Trophoblast cell (in vitro differentiated cells and primary cell): ENCODE measurements around the gene FCRL3. TPM values are rescaled to one million over a fixed set of nuclear protein-coding genes. Genes with fewer than 3 reads are reported as not detected.
"Not testable (repeated sequence)": the region's sequence is repeated elsewhere in the genome, so short reads cannot be mapped to it uniquely, and the experiment has no call there.

Experiments
- DNase-seq, 2 donors: peaks; one replicate each; pipeline ENCODE4 v3.0.0-alpha.2; 2016
- H2AFZ ChIP-seq: 2 replicates; pipeline ENCODE4 v1.6.1; 2013; ENCODE audit warnings: low read length, moderate library complexity, mild to moderate bottlenecking; ENCODE audit not compliant: insufficient read depth, poor library complexity
- H2AK5ac ChIP-seq: 2 replicates; pipeline ENCODE4 v1.6.1; 2013; ENCODE audit warnings: mild to moderate bottlenecking, low read length
- H2BK120ac ChIP-seq: 2 replicates; pipeline ENCODE4 v1.6.1; 2013; ENCODE audit warnings: low read length, mild to moderate bottlenecking, moderate library complexity; ENCODE audit not compliant: insufficient read depth, poor library complexity
- H2BK12ac ChIP-seq: 2 replicates; pipeline ENCODE4 v1.6.1; 2013; ENCODE audit warnings: mild to moderate bottlenecking, low read length, moderate library complexity
- H2BK5ac ChIP-seq: 2 replicates; pipeline ENCODE4 v1.6.1; 2013; ENCODE audit warnings: low read length, low read depth, moderate library complexity, mild to moderate bottlenecking; ENCODE audit not compliant: poor library complexity
- H3K14ac ChIP-seq: 2 replicates; pipeline ENCODE4 v1.6.1; 2013; ENCODE audit warnings: mild to moderate bottlenecking, low read length
- H3K18ac ChIP-seq: 2 replicates; pipeline ENCODE4 v1.6.1; 2013; ENCODE audit warnings: mild to moderate bottlenecking, low read length
- H3K23ac ChIP-seq: 2 replicates; pipeline ENCODE4 v1.6.1; 2013; ENCODE audit warnings: low read length
- H3K27ac ChIP-seq: 2 replicates; pipeline ENCODE4 v1.5.1; 2013; ENCODE audit warnings: low read depth, mild to moderate bottlenecking, inconsistent platforms, low read length, moderate library complexity
- H3K27me3 ChIP-seq: 2 replicates; pipeline ENCODE4 v1.6.1; 2013; ENCODE audit warnings: inconsistent platforms, mild to moderate bottlenecking, low read length, moderate library complexity; ENCODE audit not compliant: insufficient read depth
- H3K36me3 ChIP-seq, 2 experiments: 1 replicate in 1 of 2; 2 replicates in 1 of 2; pipeline ENCODE4 v1.6.1; 2013; ENCODE audit warnings: low read length in 2 of 2, mild to moderate bottlenecking in 2 of 2, moderate library complexity in 1 of 2; ENCODE audit not compliant: insufficient read depth in 2 of 2, control insufficient read depth in 1 of 2
- H3K4ac ChIP-seq: 2 replicates; pipeline ENCODE4 v1.6.1; 2013; ENCODE audit warnings: low read depth, mild to moderate bottlenecking, low read length, moderate library complexity
- H3K4me1 ChIP-seq, 2 experiments: 1 replicate in 1 of 2; 2 replicates in 1 of 2; pipeline ENCODE4 v1.6.1; 2013; ENCODE audit warnings: low read length in 2 of 2, mild to moderate bottlenecking in 2 of 2, moderate library complexity in 1 of 2; ENCODE audit not compliant: insufficient read depth in 2 of 2, control insufficient read depth in 1 of 2
- H3K4me2 ChIP-seq: 2 replicates; pipeline ENCODE4 v1.6.1; 2013; ENCODE audit warnings: inconsistent platforms, mild to moderate bottlenecking, low read length, moderate library complexity
- H3K4me3 ChIP-seq: 2 replicates; pipeline ENCODE4 v1.5.1; 2013; ENCODE audit warnings: mild to moderate bottlenecking, low read depth, low read length, inconsistent platforms
- H3K79me1 ChIP-seq: one replicate; pipeline ENCODE4 v1.6.1; 2013; ENCODE audit warnings: low read length
- H3K79me2 ChIP-seq: 2 replicates; pipeline ENCODE4 v1.6.1; 2013; ENCODE audit warnings: low read length, mild to moderate bottlenecking; ENCODE audit not compliant: control insufficient read depth, insufficient read depth, poor library complexity
- H3K9ac ChIP-seq: 2 replicates; pipeline ENCODE4 v1.6.1; 2013; ENCODE audit warnings: mild to moderate bottlenecking, low read length
- H3K9me3 ChIP-seq: 2 replicates; pipeline ENCODE4 v1.6.1; 2013; ENCODE audit warnings: low read depth, mild to moderate bottlenecking, control low read depth, inconsistent platforms, low read length; ENCODE audit not compliant: insufficient read depth
- H4K12ac ChIP-seq: 2 replicates; pipeline ENCODE4 v1.6.1; 2013; ENCODE audit warnings: low read depth, mild to moderate bottlenecking, low read length, moderate library complexity
- H4K8ac ChIP-seq: 2 replicates; pipeline ENCODE4 v1.6.1; 2013; ENCODE audit warnings: low read depth, mild to moderate bottlenecking, low read length, moderate library complexity
- H4K91ac ChIP-seq: one replicate; pipeline ENCODE4 v1.6.1; 2013; ENCODE audit warnings: low read depth, mild to moderate bottlenecking, low read length, moderate library complexity
- WGBS: extraction: QIAGEN DNeasy Blood & Tissue Kit; methylation state at CpG from one replicate; pipeline ENCODE4 v1.1.7; 2013; ENCODE audit warnings: missing lambda C conversion rate; ENCODE audit not compliant: insufficient read length, insufficient coverage; ENCODE audit errors: extremely low coverage; 5-methylcytosine and 5-hydroxymethylcytosine counted together
- polyA plus RNA-seq: library from polyadenylated mRNA; stranded (reverse); fragments of 200-250 nt; gene quantifications from 2 replicates; pipeline ENCODE4 v1.2.3, GENCODE V29; 2013

FCRL3 gene
- not detected in 2 replicates for polyA plus RNA-seq

GRCh38 chr1:157700732-157701131, at the start of gene FCRL3:
Gene FCRL3 (minus strand): TSS chr1:157700769. CDS start chr1:157700489, 280 bp downstream.
- Histone ChIP-seq H3K18ac (no peak within 1 kb of the TSS), H4K12ac (no peak within 1 kb of the TSS), H2BK5ac (no peak within 1 kb of the TSS), H2AK5ac (no peak within 1 kb of the TSS), H4K91ac (no peak within 1 kb of the TSS), H3K27ac (no peak within 1 kb of the TSS), H3K14ac (no peak within 1 kb of the TSS), H3K27me3 (no peaks in the 10 kb centered on the region), H3K4ac (no peak within 1 kb of the TSS), H3K79me1 (no peaks in the 10 kb centered on the region), H2BK120ac (no peak within 1 kb of the TSS), H3K36me3 (no peaks in the 10 kb centered on the region), H3K4me1 (no peaks in the 10 kb centered on the region), H2AFZ (no peak within 1 kb of the TSS), H3K9me3 (no peaks in the 10 kb centered on the region), H3K9ac (no peak within 1 kb of the TSS), H4K8ac (no peak within 1 kb of the TSS), H3K4me3 (no peak within 1 kb of the TSS), H3K23ac (no peak within 1 kb of the TSS), H3K79me2 (no peaks in the 10 kb centered on the region), H3K4me2 (no peak within 1 kb of the TSS), H2BK12ac (no peak within 1 kb of the TSS)
- no peak for DNase-seq
- no CpG with 5 or more reads among the region's 4 CpGs for WGBS

GRCh38 chr1:157748262-157748817, 47.8 kb upstream of the FCRL3 start:
- no peak overlapping the region for H4K8ac ChIP-seq
- no peak overlapping the region for H2BK12ac ChIP-seq
- no CpG with 5 or more reads among the region's 3 CpGs for WGBS
- no peak overlapping the region for H3K4me3 ChIP-seq
- no peaks in the 10 kb centered on the region for H3K9me3 ChIP-seq
- H4K12ac ChIP-seq, result no peak overlapping the region
- H3K36me3 ChIP-seq, result no peaks in the 10 kb centered on the region
- no peak overlapping the region for H3K27ac ChIP-seq
- no peak overlapping the region for H3K18ac ChIP-seq
- DNase-seq, result no peak
- peaks cover 0 to 6% of the 10 kb centered on the region in 2 experiments for H3K4me1 ChIP-seq
- no peak overlapping the region for H2BK120ac ChIP-seq
- H4K91ac ChIP-seq, result no peak overlapping the region
- no peak overlapping the region for H3K4me2 ChIP-seq
- H2AFZ ChIP-seq, result no peak overlapping the region
- no peak overlapping the region for H2BK5ac ChIP-seq
- H3K23ac ChIP-seq, result no peak overlapping the region
- H3K27me3 ChIP-seq, result no peaks in the 10 kb centered on the region
- H2AK5ac ChIP-seq, result no peak overlapping the region
- H3K4ac ChIP-seq, result no peak overlapping the region
- no peak overlapping the region for H3K9ac ChIP-seq
- no peak overlapping the region for H3K14ac ChIP-seq
- no peaks in the 10 kb centered on the region for H3K79me2 ChIP-seq
- no peaks in the 10 kb centered on the region for H3K79me1 ChIP-seq

GRCh38 chr1:157739229-157739901, 38.8 kb upstream of the FCRL3 start:
- Histone ChIP-seq H3K18ac (no peak overlapping the region), H3K79me1 (no peaks in the 10 kb centered on the region), H3K4me2 (no peak overlapping the region), H3K4ac (no peak overlapping the region), H4K12ac (no peak overlapping the region), H2BK12ac (no peak overlapping the region), H2AFZ (no peak overlapping the region), H3K14ac (no peak overlapping the region), H2AK5ac (no peak overlapping the region), H4K91ac (no peak overlapping the region), H3K9ac (no peak overlapping the region), H3K4me1 (no peaks in the 10 kb centered on the region), H3K79me2 (no peaks in the 10 kb centered on the region), H2BK5ac (no peak overlapping the region), H3K27me3 (no peaks in the 10 kb centered on the region), H4K8ac (no peak overlapping the region), H3K23ac (no peak overlapping the region), H3K9me3 (no peaks in the 10 kb centered on the region), H3K27ac (no peak overlapping the region), H3K36me3 (no peaks in the 10 kb centered on the region), H2BK120ac (no peak overlapping the region), H3K4me3 (no peak overlapping the region)
- no CpG with 5 or more reads among the region's 5 CpGs for WGBS
- DNase-seq, result no peak

- not testable (repeated sequence) for H3K27me3 ChIP-seq, H2AK5ac ChIP-seq, H3K4me1 ChIP-seq, H4K12ac ChIP-seq, H3K36me3 ChIP-seq, H3K4ac ChIP-seq, H3K79me1 ChIP-seq, H2BK12ac ChIP-seq, H2BK5ac ChIP-seq, H3K27ac ChIP-seq, H3K9ac ChIP-seq, H4K8ac ChIP-seq, H2AFZ ChIP-seq, H3K14ac ChIP-seq, H3K23ac ChIP-seq, H3K4me2 ChIP-seq, H2BK120ac ChIP-seq, H4K91ac ChIP-seq, H3K4me3 ChIP-seq, DNase-seq, H3K9me3 ChIP-seq, H3K79me2 ChIP-seq, H3K18ac ChIP-seq
- no CpG with 5 or more reads among the region's 5 CpGs for WGBS
Measured at GRCh38 chr1:157735991-157736390, 35.4 kb upstream of the FCRL3 start.
